ENCODE measurements around the gene CADM2. TPM values are rescaled to one million over a fixed set of nuclear protein-coding genes. Genes with fewer than 3 reads are reported as not detected.

Gene CADM2
- total RNA-seq, 1 donor from 2014 or later = not detected

GRCh38 chr3:85800676-85801075 is 841.9 kb downstream of the CADM2 start:
- DNase-seq (ENCODE audit: low read depth) = no peak

GRCh38 chr3:85801955-85802354 is 843.2 kb downstream of the CADM2 start:
- DNase-seq (ENCODE audit: low read depth) = peak; percentile 13

- no peak for DNase-seq (ENCODE audit: low read depth)
These were observed 850.0 kb downstream of the CADM2 start for GRCh38 chr3:85808755-85809154.

- peak; percentile 23 for DNase-seq (ENCODE audit: low read depth)
These were observed 862.5 kb downstream of the CADM2 start for GRCh38 chr3:85821130-85821756.

GRCh38 chr3:85835857-85836440 is 877.2 kb downstream of the CADM2 start:
- DNase-seq (ENCODE audit: low read depth) = peak; percentile 19

GRCh38 chr3:85837402-85837801 is 878.6 kb downstream of the CADM2 start:
- DNase-seq (ENCODE audit: low read depth) = no peak

- no peak for DNase-seq (ENCODE audit: low read depth)
These were observed 880.1 kb downstream of the CADM2 start for GRCh38 chr3:85838921-85839320.

- no peak for DNase-seq (ENCODE audit: low read depth)
These were observed 883.3 kb downstream of the CADM2 start for GRCh38 chr3:85842081-85842480.

- no peak for DNase-seq (ENCODE audit: low read depth)
These were observed 888.2 kb downstream of the CADM2 start for GRCh38 chr3:85846940-85847339.

- DNase-seq (ENCODE audit: low read depth) = no peak
These were observed 892.3 kb downstream of the CADM2 start for GRCh38 chr3:85851071-85851470.

- DNase-seq (ENCODE audit: low read depth) = no peak
These were observed 895.0 kb downstream of the CADM2 start for GRCh38 chr3:85853805-85854204.

GRCh38 chr3:85862893-85863455 is 904.2 kb downstream of the CADM2 start:
- no peak for DNase-seq (ENCODE audit: low read depth)

- no peak for DNase-seq (ENCODE audit: low read depth)
These were observed 906.1 kb downstream of the CADM2 start for GRCh38 chr3:85864896-85865295.

GRCh38 chr3:85867072-85867471 is 908.3 kb downstream of the CADM2 start:
- DNase-seq (ENCODE audit: low read depth) = no peak

GRCh38 chr3:85875589-85875988 is 916.8 kb downstream of the CADM2 start:
- DNase-seq (ENCODE audit: low read depth) = peak; percentile 3

- DNase-seq (ENCODE audit: low read depth) = no peak
These were observed 918.8 kb downstream of the CADM2 start for GRCh38 chr3:85877631-85878030.

- DNase-seq (ENCODE audit: low read depth) = no peak
These were observed 923.1 kb downstream of the CADM2 start for GRCh38 chr3:85881833-85882393.

- no peak for DNase-seq (ENCODE audit: low read depth)
These were observed 931.3 kb downstream of the CADM2 start for GRCh38 chr3:85890043-85890555.

GRCh38 chr3:85903434-85903833 is 944.6 kb downstream of the CADM2 start:
- DNase-seq (ENCODE audit: low read depth) = no peak

- peak; percentile 68 for DNase-seq (ENCODE audit: low read depth)
These were observed 954.2 kb downstream of the CADM2 start for GRCh38 chr3:85912980-85913379.

- DNase-seq (ENCODE audit: low read depth) = no peak
These were observed 963.6 kb downstream of the CADM2 start for GRCh38 chr3:85922374-85922773.

GRCh38 chr3:85930718-85931117 is 971.9 kb downstream of the CADM2 start:
- DNase-seq (ENCODE audit: low read depth) = no peak

- no peak for DNase-seq (ENCODE audit: low read depth)
These were observed 974.5 kb downstream of the CADM2 start for GRCh38 chr3:85933326-85933725.

Data from renal cortical epithelial cell (primary cell).